Measurements from ENCODE around the gene HOMER2.
"Not testable (repeated sequence)": the region's sequence is repeated elsewhere in the genome, so short reads cannot be mapped to it uniquely, and the experiment has no call there.

The HOMER2 gene

GRCh38 chr15:82831894-82832600 lies 120.5 kb downstream of the HOMER2 start:
- DNase-seq (ENCODE audit: low read depth): no peak

DNA sequence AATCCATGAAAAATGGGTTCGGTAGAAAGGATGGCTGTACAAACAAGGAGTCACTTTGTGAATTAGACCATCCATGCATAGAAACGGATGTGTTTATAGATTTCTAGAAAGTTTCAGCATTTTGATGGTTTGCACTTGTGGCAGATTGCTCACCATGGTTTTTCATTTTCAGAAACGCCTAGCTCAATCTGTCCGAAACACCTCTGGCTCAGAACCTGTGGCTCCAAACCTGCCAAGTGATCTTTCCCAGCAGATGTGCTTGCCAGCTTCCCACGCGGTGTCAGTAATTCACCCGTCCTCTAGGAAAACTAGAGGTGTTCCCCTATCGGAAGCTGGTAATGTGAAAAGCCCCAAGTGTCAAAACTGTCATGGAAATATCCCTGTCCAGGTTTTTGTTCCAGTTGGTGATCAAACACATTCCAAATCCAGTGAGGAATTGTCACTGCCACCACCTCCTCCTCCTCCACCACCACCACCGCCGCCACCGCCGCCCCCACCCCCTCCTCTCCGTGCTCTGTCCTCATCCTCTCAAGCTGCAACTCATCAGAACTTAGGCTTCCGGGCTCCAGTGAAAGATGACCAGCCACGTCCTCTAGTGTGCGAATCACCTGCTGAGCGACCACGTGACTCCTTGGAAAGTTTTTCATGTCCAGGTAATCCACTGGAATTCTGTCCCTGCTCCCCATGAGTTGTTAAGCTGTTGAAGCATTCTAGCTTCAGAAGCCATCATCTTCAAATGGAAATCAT lies 121.9 kb downstream of the HOMER2 start:
- no peak for DNase-seq (ENCODE audit: low read depth)

- no peak for DNase-seq (ENCODE audit: low read depth)
These were observed 123.3 kb downstream of the HOMER2 start for GRCh38 chr15:82829234-82829633.

DNA sequence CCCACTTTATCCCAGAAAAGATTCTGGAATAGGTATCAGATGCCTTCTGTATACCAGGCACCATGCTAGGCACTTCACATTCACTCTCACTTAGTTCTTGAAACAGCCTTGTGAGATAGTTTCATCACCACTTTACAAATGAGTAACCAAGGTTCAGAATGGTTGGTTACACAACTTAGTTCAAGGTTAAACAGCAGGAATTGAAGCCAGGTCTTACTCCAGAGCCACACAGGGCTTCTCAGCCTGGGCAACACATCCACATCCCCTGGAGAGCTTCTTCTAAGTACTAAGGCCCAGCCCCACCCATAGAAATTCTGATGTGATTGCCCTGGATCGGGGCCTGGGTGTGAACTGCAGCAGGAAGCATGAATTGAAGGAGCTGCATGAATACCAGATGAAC lies 124.4 kb downstream of the HOMER2 start:
- DNase-seq (ENCODE audit: low read depth): no peak

- DNase-seq (ENCODE audit: low read depth): no peak
These were observed 129.5 kb downstream of the HOMER2 start for GRCh38 chr15:82823049-82823448.

- not testable (repeated sequence) for DNase-seq (ENCODE audit: low read depth)
These were observed 130.7 kb downstream of the HOMER2 start for GRCh38 chr15:82821851-82822250.

- DNase-seq (ENCODE audit: low read depth): not testable (repeated sequence)
These were observed 131.1 kb downstream of the HOMER2 start for GRCh38 chr15:82821396-82821795.

- no peak for DNase-seq (ENCODE audit: low read depth)
These were observed 132.4 kb downstream of the HOMER2 start for GRCh38 chr15:82820128-82820527.

DNA sequence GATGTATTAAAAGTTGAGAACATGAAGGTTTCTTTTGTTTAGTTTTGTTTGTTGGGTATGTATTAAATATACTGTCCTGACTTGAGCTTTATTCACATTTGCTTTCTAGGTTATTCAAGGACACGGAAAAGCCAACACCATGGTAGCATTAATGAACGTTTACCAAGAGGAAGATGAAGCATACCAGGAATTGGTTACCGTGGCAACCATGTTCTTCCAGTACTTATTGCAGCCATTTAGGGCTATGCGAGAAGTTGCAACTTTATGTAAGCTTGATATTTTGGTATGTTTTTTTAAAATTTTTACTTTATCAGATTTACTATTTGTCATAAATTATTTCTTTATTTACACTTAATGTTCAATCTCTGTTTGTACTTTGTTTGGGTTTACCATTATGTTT lies 139.5 kb downstream of the HOMER2 start:
- DNase-seq (ENCODE audit: low read depth): no peak

- DNase-seq (ENCODE audit: low read depth): no peak
These were observed 141.6 kb downstream of the HOMER2 start for GRCh38 chr15:82810890-82811426.

DNA sequence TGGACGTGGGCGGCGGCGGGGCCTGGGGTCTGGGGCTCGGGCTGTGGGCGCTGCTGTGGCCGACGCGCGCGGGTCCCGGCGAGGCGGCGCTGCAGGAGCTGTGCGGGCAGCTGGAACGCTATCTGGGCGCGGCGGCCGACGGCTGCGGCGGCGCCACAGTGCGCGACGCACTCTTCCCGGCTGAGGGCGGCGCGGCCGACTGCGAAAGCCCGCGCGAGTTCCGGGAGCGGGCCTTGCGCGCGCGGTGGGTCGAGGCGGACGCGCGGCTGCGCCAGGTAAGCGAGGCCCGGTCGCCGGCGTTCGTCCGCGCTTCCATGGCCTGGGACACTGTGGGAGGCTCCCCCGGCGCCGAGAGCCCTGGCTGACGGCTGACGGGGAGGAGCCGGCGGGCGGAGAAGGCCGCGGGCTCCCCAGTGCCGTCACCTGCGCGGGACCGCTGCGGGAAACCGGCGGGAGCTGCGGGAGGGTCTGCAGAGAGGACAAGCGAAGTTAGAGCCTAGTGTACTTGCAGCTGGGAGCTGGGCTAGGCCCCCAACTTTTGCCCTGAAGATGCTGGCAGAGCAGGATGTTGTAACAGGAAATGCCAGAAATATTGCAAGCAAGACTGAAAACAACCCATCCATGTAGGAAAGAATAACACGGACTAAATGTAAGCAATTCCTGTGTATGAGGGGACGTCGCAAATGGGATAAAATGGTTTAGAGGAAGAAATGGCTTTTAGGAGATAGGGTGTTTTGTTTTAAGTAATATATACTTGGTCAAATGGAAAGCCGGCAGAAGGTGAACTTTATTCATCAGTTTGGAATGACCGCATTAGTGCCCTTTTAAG lies 142.2 kb downstream of the HOMER2 start:
- no peak for DNase-seq (ENCODE audit: low read depth)

- DNase-seq (ENCODE audit: low read depth): peak; percentile 91
These were observed 143.0 kb downstream of the HOMER2 start, which contains the start of gene WHAMM for GRCh38 chr15:82809308-82810060. Gene WHAMM, plus strand, starts transcription at chr15:82809628. Its CDS starts 99 bp downstream, at chr15:82809727.

GRCh38 chr15:82808634-82809041 lies 143.9 kb downstream of the HOMER2 start:
- no peak for DNase-seq (ENCODE audit: low read depth)

DNA sequence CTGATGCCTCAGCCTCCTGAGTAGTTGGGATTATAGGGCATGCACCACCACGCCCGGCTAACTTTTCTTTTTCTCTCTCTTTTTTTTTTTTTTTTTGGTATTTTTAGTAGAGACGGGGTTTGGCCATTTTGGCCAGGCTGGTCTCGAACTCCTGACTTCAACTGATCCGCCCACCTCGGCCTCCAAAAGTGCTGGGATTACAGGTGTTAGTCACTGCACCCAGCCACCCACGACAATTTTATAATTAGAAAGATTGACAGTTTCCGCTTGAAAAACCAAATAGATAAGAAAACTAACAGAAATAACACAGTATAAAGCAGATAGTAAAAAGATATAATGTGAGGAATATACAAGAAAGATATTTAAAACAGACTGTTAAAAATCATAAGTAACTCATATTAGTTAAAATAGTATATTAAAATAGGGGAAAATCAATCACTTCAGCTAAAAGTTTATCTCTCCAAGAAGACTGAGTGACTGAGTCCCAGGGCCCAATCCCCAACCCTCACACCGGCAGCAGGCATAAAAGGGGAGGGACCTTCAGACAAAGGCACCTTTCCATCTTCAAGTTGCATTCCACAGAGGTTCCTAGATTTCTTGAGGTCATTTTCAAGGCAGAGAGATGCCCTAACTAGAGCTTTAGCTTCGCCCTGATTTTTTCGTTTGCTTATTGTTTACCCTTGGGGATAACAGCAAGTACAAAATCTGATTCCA lies 144.4 kb downstream of the HOMER2 start:
- DNase-seq (ENCODE audit: low read depth): no peak

DNA sequence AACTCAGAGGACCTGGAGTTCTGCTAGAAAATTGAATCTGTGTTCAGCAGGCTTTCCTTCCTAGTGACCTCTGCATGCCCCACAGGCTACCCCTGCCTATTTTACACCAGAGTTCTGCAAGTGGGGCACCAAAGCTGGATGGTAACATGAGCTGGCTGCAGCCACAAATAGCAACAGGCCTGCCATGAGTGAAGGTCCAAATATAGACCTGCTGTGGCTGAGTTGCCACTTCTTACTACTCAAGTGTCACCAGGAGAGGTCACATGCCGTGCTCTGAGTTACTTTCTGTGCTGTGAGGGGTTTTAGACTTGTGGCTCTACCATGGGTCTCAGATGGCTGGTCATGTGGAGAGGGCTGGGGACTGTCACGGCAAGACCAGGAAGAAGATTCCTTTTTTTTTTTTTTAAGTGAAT lies 146.5 kb downstream of the HOMER2 start, which contains the start of gene FSD2:
FSD2 (minus strand) TSS at position 76 of the 413 bp plus-strand sequence. CDS start 18,679 bp downstream, outside the sequence.
- DNase-seq (ENCODE audit: low read depth): no peak

DNA sequence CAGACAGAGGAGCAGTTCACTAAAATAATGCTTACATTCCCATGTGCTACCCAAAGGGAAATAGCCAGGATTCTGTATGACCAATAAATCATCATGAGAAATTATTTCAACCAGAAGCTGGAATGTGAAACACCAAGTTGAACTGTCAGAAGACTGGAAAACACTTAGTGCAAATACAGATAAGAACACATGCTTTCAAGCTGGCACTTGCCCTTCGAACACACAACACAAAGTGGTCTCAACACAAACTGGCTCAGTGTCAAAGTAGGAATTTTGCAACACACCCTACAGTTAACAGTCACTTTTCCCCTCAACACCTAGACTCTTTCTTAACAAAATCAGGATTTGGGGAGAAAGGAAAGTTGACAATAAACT lies 148.0 kb downstream of the HOMER2 start:
- DNase-seq (ENCODE audit: low read depth): no peak

- DNase-seq (ENCODE audit: low read depth): no peak
These were observed 148.5 kb downstream of the HOMER2 start for GRCh38 chr15:82803793-82804574.

- no peak for DNase-seq (ENCODE audit: low read depth)
These were observed 150.0 kb downstream of the HOMER2 start for GRCh38 chr15:82802497-82802896.

- no peak for DNase-seq (ENCODE audit: low read depth)
These were observed 153.2 kb downstream of the HOMER2 start for GRCh38 chr15:82799183-82799841.

Data from stimulated activated CD8-positive, alpha-beta memory T cell treated with anti-CD3 and anti-CD28 coated beads, Interleukin-7, amount 100 ng/mL, for 24 hours (primary cell).